Right renal cortex interstitium (tissue), 3 donors: Measurements from ENCODE around the gene PRKAG3. TPM values are rescaled to one million over a fixed set of nuclear protein-coding genes. Genes with fewer than 3 reads are reported as not detected.

Experiments
- DNase-seq, 3 donors: peaks; one replicate each; pipeline ENCODE4 v3.0.0-alpha.2; 2013; ENCODE audit warnings: low read depth in 3 of 3, low spot score in 2 of 3
- polyA plus RNA-seq, 3 donors: library from polyadenylated mRNA; unstranded; fragments of 120-200 nt; gene quantifications; one replicate each; pipeline ENCODE4 v1.2.1, GENCODE V29; 2013; ENCODE audit not compliant: insufficient read length in 3 of 3

Gene PRKAG3
- polyA plus RNA-seq, 3 donors = 0.07 TPM; not detected in 1

- no peak for DNase-seq
Measured at GRCh38 chr2:218865396-218865795, 33.8 kb upstream of the PRKAG3 start.

- no peak for DNase-seq
Measured at GRCh38 chr2:218863021-218863520, 31.5 kb upstream of the PRKAG3 start.

GRCh38 chr2:218861645-218862318 lies 30.2 kb upstream of the PRKAG3 start:
- DNase-seq = no peak

- DNase-seq = peak in 2 of 3 donors; percentile 59 to 67
Measured at GRCh38 chr2:218860950-218861381, 29.4 kb upstream of the PRKAG3 start.

GRCh38 chr2:218859988-218860831 lies 28.6 kb upstream of the PRKAG3 start:
- DNase-seq = no peak

GRCh38 chr2:218859556-218859987 lies 28.0 kb upstream of the PRKAG3 start, which contains the start of gene WNT6:
WNT6 (plus strand) TSS chr2:218859805; CDS start chr2:218860038, 233 bp downstream.
- DNase-seq = no peak

GRCh38 chr2:218858671-218859555 lies 27.3 kb upstream of the PRKAG3 start:
- DNase-seq = no peak

- no peak for DNase-seq
Measured at GRCh38 chr2:218858138-218858445, 26.5 kb upstream of the PRKAG3 start.

GRCh38 chr2:218857371-218858137 lies 26.0 kb upstream of the PRKAG3 start:
- no peak for DNase-seq

GRCh38 chr2:218856896-218857243 lies 25.3 kb upstream of the PRKAG3 start:
- no peak for DNase-seq

GRCh38 chr2:218856167-218856895 lies 24.7 kb upstream of the PRKAG3 start:
- no peak for DNase-seq

GRCh38 chr2:218855305-218856166 lies 23.9 kb upstream of the PRKAG3 start:
- DNase-seq = no peak

GRCh38 chr2:218854860-218855259 lies 23.3 kb upstream of the PRKAG3 start:
- DNase-seq = no peak

GRCh38 chr2:218853766-218854165 lies 22.2 kb upstream of the PRKAG3 start:
- DNase-seq = no peak

- no peak for DNase-seq
Measured at GRCh38 chr2:218852911-218853667, 21.5 kb upstream of the PRKAG3 start.

GRCh38 chr2:218851286-218851685 lies 19.7 kb upstream of the PRKAG3 start:
- DNase-seq = no peak

GRCh38 chr2:218850796-218851195 lies 19.2 kb upstream of the PRKAG3 start:
- DNase-seq = no peak

GRCh38 chr2:218849721-218850120 lies 18.1 kb upstream of the PRKAG3 start:
- no peak for DNase-seq
